NOMO-1 treated with dmso at 0.1 percent for 144 hours (cell line): ENCODE measurements around the gene RAD9A.
A peak's percentile ranks its signal among the peaks of the same experiment; 100 is the strongest.

Experiments used
- DNase-seq: peaks from one replicate; lab custom pipeline; 2025; ENCODE audit not compliant: unreplicated experiment; lab: John Stamatoyannopoulos, UW

Gene RAD9A

DNA sequence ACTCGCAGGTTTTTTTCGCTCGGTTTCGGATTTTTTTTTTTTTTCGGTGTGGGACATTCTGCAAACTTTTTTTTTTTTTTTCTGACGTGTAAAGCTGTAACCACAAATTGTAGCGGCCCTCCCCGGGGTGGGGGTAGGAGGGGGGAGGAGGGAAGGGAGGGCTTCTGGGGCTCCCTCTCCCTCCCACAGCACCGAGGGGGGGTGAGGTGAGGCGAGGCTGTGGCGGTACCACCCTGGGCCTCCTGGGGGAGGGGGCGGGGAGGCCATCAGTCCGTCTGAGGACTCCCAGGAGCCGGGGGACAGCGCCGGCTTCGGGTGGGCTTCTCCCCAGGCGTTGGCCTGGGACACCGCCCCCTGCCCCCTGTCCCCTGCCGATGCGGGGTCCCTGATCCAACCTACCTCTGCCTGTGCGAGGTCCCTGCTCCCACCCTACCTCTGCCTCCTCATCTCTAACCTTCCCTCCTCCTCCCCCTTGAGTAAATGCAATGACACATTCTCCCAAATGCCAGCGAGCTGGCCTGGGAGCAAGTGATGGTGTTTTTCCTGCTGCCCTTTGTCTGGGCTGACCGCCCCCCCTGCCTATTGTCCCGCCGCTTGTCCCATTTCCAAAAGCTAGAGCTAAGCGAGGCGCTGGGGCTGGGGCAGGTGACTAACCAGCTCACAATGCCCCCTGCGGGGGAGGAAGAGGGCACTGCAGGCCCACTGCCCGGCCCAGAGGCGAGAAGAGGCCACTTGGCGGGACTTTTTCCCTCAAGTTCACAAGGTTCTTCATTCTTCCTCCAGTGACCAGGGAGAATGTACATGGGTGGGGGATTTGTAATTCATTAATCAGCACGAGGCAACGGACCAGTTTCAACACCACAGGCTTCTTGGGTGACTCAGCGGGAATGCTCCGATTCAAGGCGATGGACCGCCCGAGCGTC lies 17.9 kb upstream of the RAD9A start:
- DNase-seq, result peak; percentile 60

DNA sequence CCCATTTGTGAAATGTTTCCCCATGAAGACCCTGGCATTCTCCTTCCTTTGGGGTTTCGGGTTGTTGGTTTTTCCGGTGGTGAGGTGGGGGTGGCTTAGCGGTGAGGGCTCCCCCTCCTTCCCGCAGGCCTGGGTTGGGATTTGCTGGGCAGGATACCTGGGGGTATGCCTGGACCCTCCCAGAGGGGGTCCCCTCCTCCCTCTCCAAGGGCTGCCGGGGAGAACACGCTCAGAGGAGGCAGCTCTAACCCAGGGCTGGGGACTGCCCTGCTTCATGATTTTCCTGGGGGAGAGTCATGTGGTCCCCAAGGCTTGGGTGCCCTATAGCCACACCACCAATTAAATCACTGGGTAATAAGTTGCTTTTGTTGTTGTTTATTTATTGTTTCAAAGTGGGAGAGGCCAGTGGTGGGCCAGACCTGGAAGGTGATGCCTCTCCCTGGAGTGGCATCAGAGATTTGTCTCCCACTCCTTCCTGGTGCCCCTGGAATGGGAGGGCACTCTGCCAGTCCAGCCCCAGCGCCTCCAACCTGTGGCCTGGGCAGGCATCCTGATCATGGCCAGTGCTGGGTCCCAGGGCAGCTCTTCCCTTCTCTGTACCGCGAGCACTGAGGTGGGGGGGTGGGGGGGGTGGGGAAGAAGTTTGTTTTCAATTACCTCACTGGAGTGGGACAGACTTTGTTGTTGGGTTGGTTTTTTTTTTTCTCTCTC lies 17.1 kb upstream of the RAD9A start:
- DNase-seq, result no peak

DNA sequence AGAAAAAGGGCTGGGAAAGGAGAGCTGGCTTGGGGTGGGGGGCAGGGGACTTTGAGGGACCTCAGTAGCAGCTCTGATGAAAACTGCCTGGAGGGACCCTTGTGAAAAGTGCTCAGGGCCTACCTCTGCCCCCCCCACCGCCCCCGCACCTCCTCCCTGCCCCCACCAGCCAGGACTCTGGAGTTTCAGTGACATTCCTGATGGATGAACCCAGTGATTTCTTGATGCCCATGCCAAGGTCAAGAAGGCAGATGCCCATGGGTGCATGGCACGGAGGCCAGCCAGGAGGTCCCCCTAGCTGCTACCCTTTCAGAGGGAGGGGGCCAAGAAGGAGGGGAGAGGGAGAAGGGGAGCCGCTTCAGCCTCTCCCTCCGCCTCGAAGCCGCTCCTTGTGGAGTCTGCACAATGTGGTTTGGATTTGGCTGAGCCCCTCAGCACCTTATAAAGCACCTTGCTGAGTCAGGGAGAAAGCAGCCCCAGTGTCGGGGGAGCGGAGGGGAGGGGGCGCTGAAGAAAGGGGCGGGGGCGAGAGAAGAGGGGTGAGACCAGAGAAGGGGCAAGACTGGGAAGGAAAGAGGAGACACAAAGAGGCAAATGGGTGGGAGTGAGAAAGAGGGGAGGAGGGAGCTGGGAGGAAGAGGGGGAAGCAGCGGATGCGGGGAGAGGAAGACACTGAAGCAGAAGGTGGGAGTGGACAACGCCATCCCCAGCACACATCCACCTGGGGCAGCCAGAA lies 16.3 kb upstream of the RAD9A start:
- DNase-seq, result no peak

- no peak for DNase-seq
These were observed 15.5 kb upstream of the RAD9A start for GRCh38 chr11:67376063-67376820.

- DNase-seq, result no peak
These were observed 14.6 kb upstream of the RAD9A start for GRCh38 chr11:67376873-67377808.

DNA sequence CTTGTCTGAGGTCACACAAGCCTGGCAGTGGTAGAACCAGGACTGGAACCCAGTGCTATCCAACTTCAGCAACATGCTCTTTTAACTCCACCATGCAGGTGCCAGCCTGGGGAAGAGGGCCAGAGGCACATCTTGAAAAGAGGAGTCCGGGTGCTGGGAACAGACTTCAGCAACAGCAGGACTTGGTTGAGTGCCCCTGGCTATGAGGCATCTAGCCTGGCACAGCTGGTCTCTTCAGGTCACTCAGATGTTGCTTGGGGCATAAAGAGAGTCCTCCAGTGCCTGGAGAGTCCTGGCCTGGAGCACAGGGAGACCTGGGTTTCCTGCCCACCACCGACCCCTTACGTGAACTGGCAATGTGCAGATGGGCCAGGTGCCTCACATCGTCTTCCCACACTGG lies 13.2 kb upstream of the RAD9A start:
- no peak for DNase-seq

DNA sequence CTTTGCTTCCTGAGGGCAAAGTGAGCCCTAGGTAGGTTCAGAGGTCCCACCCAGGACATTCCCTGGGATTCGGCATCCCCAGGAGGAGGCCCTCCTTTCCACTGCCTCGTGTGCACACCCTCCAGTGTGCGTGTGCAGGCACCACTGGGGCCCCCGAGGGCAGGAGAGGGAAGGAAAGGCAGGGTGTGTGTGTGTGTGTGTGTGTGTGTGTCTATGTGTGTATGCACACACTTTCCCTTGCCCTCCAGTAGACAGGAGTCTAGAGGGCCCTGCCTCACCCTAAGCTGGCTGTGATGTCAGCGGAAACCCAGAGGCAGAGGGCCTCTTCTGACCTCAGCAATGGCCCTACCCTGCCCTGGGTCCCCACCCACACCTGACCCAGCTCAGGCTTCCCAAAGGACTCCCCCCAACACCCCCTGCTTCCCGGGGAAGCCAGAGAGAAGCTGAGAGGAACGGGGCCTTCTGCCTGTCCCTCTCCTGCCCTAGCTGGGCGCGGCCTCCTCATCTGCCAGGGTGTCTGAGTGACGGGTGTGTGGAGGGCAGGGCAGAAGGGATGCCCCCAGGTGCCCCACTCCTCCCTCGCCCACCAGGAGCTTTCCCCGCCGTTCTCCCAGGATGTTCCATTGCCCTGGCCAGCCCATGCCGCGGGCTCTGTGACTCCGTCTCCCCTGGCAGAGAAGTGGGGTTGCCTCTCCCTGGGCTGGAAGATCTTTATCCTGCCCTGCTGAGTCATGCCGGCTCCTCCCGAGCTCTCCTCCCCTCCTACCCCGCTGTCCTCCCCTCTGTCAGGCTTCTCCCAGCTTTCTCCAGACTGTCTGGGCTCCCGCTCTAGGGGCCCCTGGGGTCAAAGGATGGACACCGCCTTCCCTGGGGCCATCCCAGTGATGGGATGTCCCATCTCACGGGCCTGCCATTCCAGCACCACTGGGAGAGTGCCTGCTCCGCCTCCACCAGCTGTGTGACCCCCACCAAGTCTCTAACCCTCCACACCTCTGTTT lies 12.4 kb upstream of the RAD9A start:
- no peak for DNase-seq

GRCh38 chr11:67381244-67381972 lies 10.4 kb upstream of the RAD9A start:
- DNase-seq, result peak; percentile 70

DNA sequence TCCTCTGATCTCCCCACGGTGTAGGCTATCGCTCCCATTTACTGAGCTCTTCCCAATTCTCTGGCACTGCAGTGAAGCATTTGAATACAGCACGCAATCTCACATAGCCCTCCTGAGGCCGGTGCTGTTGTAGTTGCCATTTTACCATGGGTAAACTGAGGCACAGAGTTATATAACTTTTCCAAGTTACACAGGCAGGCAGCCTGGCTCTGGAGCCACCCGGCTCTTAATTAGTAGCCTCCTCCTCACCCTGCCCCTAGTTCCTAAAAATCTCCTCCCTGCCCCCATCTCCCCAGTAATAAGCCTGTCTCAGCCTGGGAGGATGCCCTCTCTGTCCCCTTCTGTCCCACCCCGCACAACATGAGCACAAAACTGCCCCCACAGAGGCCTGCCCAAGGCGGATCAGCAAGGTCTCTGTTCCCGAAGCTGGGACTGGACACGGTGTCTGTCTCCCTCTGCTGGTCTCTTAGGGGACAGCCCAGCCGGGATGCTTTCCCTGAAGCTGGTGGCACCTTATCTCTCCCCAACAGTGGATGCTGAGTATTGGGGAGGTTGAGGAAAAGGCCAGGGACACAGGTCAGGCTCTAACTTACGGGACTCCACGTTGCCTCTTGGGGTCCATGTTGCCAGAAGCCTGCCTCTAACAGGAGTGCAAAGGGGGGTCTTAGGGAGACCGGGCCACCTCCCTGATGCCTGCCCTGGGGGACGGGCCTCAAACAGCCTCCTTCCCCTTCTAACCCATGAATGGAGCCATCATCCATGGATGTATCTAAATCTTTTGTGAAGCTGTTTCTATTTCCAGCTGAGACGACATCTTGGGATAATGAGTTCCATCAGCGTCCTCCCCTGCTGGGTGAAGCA lies 9.3 kb upstream of the RAD9A start:
- DNase-seq, result peak; percentile 70

- DNase-seq, result no peak
These were observed 6.9 kb upstream of the RAD9A start for GRCh38 chr11:67384851-67385366.

DNA sequence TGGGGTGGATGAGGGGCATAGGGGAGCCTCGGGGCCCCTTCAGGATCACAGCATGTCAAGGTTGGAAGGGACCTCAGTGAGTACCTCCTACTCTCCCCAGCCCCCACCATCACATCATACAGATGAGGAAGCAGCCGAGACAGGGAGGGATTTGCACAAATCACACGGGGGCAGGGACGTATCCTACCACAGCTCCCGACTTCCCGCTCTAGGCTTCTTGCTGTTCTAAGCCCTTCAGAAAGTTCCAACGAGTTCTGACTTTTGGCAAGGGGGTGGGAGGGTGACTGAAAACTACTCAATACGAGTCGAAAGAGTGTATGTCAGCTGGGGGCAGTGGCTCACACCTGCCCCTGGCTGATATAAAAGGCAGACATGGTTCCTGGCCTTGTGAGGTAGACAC lies 4.7 kb upstream of the RAD9A start:
- DNase-seq, result no peak

- no peak for DNase-seq
These were observed 4.3 kb upstream of the RAD9A start for GRCh38 chr11:67387518-67387917.

DNA sequence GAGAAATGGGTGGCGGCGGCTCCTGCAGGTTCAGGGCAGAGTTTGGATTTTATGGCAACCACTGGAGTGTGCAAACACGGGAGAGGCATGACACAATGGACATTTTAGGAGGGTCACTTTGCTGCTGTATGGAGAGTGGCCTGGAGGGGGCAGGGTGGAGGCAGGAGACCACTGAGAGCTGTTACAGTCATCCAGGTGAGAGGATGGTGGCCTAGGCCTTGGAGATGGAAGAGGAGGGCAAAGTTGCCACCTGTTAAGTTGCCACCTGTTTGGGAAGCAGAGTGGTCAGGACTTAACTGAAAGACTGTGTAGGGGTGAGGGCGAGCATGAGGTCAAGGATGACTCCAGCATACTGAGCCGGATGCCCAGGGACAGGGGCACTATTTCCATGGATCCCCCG lies 2.3 kb upstream of the RAD9A start:
- peak; percentile 16 for DNase-seq

DNA sequence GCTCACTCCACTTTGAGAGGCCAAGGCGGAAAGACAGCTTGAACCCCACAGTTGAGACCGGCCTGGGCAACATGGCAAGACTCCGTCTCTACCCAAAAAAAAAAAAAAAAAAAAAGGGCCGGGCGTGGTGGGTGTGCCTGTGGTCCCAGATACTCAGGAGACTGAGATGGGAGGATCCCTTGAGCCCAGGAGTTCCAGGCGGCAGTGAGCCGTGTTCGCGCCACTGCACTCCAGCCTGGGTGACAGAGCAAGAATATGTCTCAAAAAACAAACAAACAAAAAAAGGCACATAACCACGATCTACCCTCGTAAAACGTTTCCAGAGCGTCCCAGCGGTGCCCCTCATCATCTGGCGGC lies 861 bp upstream of the RAD9A start:
- no peak for DNase-seq

DNA sequence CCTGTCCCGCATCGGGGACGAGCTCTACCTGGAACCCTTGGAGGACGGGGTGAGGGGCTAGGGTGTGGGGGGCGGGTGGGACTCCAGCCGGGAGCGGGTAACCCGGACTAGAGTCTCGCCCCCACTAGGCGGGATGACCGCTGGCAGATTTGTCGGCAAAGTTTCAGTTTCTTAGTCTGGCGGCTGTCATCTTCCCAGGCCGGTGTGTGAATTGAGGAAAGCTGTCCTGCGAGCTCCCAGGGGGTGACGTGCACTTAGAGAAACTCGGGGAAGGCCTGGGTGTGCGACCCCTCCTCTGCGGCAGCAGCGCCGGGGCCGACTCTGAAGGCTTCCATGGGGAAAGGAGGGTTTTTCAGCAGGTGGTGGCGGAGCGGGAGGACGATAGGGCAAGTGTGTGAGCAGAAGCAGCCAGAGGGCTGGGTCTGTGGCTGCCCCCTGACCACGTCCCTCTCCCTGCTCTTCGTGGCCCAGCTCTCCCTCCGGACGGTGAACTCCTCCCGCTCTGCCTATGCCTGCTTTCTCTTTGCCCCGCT lies 463 bp downstream of the RAD9A start:
- no peak for DNase-seq

- DNase-seq, result no peak
These were observed 1.7 kb downstream of the RAD9A start for GRCh38 chr11:67393437-67393836.

GRCh38 chr11:67393990-67394389 lies 2.2 kb downstream of the RAD9A start:
- DNase-seq, result no peak
